NCI-H146 treated with DMSO at 0.1 percent for 48 hours (cell line): ENCODE results near the gene TBC1D16.

ENCODE experiments used
- DNase-seq: peaks from one replicate; lab custom pipeline; 2025; ENCODE audit not compliant: unreplicated experiment; lab: John Stamatoyannopoulos, UW

The TBC1D16 gene

GRCh38 chr17:79954281-79955166, 81.1 kb downstream of the TBC1D16 start:
- no peak for DNase-seq

- no peak for DNase-seq
Observed at GRCh38 chr17:79953335-79953734, 82.3 kb downstream of the TBC1D16 start.

GRCh38 chr17:79952901-79953300, 82.8 kb downstream of the TBC1D16 start:
- DNase-seq: no peak

- DNase-seq: no peak
Observed at GRCh38 chr17:79952265-79952877, 83.3 kb downstream of the TBC1D16 start.

GRCh38 chr17:79951361-79952264, 84.1 kb downstream of the TBC1D16 start:
- DNase-seq: no peak

GRCh38 chr17:79950751-79951150, 84.9 kb downstream of the TBC1D16 start:
- DNase-seq: no peak

- no peak for DNase-seq
Observed at GRCh38 chr17:79950306-79950705, 85.4 kb downstream of the TBC1D16 start.

- DNase-seq: no peak
Observed at GRCh38 chr17:79949656-79950209, 85.9 kb downstream of the TBC1D16 start.

GRCh38 chr17:79948945-79949655, 86.6 kb downstream of the TBC1D16 start:
- no peak for DNase-seq

- DNase-seq: no peak
Observed at GRCh38 chr17:79948406-79948944, 87.2 kb downstream of the TBC1D16 start.

GRCh38 chr17:79947351-79948031, 88.2 kb downstream of the TBC1D16 start:
- no peak for DNase-seq

GRCh38 chr17:79946352-79947231, 89.1 kb downstream of the TBC1D16 start:
- DNase-seq: no peak

GRCh38 chr17:79945591-79946255, 89.9 kb downstream of the TBC1D16 start:
- no peak for DNase-seq

GRCh38 chr17:79944821-79945391, 90.8 kb downstream of the TBC1D16 start:
- no peak for DNase-seq

- DNase-seq: no peak
Observed at GRCh38 chr17:79944251-79944812, 91.3 kb downstream of the TBC1D16 start.

- no peak for DNase-seq
Observed at GRCh38 chr17:79943347-79944241, 92.1 kb downstream of the TBC1D16 start.
